ENCODE results near the gene CFAP69.

DNA sequence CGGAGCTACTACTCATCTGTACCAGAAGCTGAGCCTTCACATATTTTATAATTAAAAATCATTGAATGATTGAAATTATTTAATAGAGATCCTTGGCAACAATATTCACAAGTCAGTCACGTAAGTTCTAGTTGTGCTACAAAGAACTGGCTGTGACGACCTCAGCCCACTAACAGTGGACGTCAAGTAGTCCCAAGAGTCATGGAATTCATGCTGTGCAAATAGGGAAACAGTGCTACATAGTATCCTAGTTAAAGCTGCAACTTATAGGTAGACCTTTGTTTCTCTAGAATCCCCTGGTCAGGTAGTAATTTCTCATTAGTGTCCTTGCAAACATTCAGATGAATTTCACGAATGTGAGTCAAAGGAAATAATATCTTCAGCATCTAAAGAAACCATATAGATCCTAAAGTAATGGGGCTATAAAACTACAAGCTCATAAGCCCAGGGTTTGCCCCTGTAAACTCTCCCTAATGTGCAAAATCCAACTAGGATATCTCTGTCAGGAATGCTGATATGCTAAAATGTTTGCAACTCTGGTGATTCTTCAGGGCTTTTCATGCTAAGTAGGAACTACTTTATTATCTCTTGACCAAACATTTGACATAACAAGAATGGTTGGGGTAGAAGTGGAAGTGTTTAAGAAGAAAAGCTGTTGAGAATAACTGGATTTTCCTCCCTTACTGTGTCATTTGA, 31.2 kb downstream of the CFAP69 start:
- TF ChIP-seq POLR2A (IDR thresholded peaks at IDR 0.05; ENCODE audit: low read length) (no peak), GATA1 (IDR thresholded peaks at IDR 0.05; ENCODE audit: low read depth, low read length) (no peak)

All from erythroblast (primary cell).